Lower lobe of right lung (tissue), 2 donors: ENCODE data around the gene TOPAZ1. TPM values are rescaled to one million over a fixed set of nuclear protein-coding genes. Genes with fewer than 3 reads are reported as not detected.
A peak's percentile ranks its signal among the peaks of the same experiment; 100 is the strongest.

ENCODE experiments used
- ATAC-seq, 2 donors: fragments of 200-7000 bp; cut with Tn5 transposase; one replicate each; pipeline ENCODE4 v1.9.1; 2020 to 2022; ENCODE audit warnings: mild to moderate bottlenecking in 2 of 2, moderate library complexity in 2 of 2
- DNase-seq: peaks from one replicate; pipeline ENCODE4 v3.0.0-alpha.2; 2020
- H3K27ac ChIP-seq: fragments of 200-600 bp; one replicate; pipeline ENCODE4 v1.8.0; 2022
- H3K27me3 ChIP-seq: fragments of 200-600 bp; one replicate; pipeline ENCODE4 v1.8.0; 2022; ENCODE audit warnings: low read depth
- H3K36me3 ChIP-seq: fragments of 200-600 bp; one replicate; pipeline ENCODE4 v1.8.0; 2022; ENCODE audit warnings: mild to moderate bottlenecking
- H3K4me1 ChIP-seq: fragments of 200-600 bp; one replicate; pipeline ENCODE4 v1.8.0; 2022
- H3K4me3 ChIP-seq: fragments of 200-600 bp; one replicate; pipeline ENCODE4 v1.8.0; 2022; ENCODE audit warnings: mild to moderate bottlenecking
- H3K9me3 ChIP-seq: fragments of 200-600 bp; one replicate; pipeline ENCODE4 v1.8.0; 2022
- intact Hi-C: fragments of 100-400 bp; cut with DNase I; formaldehyde crosslinking; loops from one replicate; pipeline ENCODE4 v1.11.0; 2022
- long read RNA-seq: library from polyadenylated mRNA; unstranded; transcript quantifications from one replicate; pipeline ENCODE4 v2.0.0, GENCODE V29; 2021
- total RNA-seq: library from RNA; stranded (reverse); fragmentation: NEBNext Ultra II Directional; extraction: Animal tissue kit (Norgen Biotek cat#: 25700); gene quantifications from one replicate; pipeline ENCODE4 v1.2.1, GENCODE V29; 2021
- TF ChIP-seq, protein P1 (sequence below): fragments of 200-600 bp; IDR thresholded peaks from one replicate; pipeline ENCODE4 v1.8.0; 2022; ENCODE audit warnings: antibody characterized with exemption, mild to moderate bottlenecking
- donor health status: DM: no; HTN: yes; CAD: no; lungs with severe emphysema.

Gene TOPAZ1
- total RNA-seq: not detected
- long read RNA-seq: 0 reads

DNA sequence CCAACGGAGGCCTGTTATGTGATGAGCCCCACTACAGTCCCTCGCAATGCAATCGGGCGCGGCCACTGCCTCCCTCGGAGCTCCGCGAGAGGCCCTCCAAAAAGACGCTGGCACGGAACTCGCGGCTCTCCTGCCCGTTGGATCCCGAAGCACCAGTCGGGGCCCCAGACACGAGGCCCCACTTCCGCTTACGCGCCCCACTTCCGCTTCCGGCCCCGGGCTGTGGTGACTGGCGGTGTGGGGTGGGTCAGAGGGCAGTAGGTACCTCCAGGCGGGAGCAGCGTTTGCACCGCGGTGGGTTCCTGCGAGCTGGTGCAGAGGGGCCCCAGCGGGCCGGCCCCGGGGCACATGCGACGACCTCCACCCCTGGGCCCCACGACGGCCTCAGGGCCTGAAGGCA lies at the start of gene TOPAZ1:
TSS of gene TOPAZ1 (plus strand) at position 181 of the 400 bp plus-strand sequence. CDS start at position 349, 168 bp downstream.
- H3K36me3 ChIP-seq: no peaks in the 10 kb centered on the region
- ATAC-seq (no peak), DNase-seq (no peak)
- no peaks in the 10 kb centered on the region for H3K4me1 ChIP-seq
- TF ChIP-seq, protein P1, sequence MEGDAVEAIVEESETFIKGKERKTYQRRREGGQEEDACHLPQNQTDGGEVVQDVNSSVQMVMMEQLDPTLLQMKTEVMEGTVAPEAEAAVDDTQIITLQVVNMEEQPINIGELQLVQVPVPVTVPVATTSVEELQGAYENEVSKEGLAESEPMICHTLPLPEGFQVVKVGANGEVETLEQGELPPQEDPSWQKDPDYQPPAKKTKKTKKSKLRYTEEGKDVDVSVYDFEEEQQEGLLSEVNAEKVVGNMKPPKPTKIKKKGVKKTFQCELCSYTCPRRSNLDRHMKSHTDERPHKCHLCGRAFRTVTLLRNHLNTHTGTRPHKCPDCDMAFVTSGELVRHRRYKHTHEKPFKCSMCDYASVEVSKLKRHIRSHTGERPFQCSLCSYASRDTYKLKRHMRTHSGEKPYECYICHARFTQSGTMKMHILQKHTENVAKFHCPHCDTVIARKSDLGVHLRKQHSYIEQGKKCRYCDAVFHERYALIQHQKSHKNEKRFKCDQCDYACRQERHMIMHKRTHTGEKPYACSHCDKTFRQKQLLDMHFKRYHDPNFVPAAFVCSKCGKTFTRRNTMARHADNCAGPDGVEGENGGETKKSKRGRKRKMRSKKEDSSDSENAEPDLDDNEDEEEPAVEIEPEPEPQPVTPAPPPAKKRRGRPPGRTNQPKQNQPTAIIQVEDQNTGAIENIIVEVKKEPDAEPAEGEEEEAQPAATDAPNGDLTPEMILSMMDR: no peak
- no peak within 1 kb of the TSS for H3K27ac ChIP-seq
- H3K27me3 ChIP-seq: no peaks in the 10 kb centered on the region
- H3K4me3 ChIP-seq: no peak within 1 kb of the TSS
- intact Hi-C loops: no loop called here
- no peaks in the 10 kb centered on the region for H3K9me3 ChIP-seq

DNA sequence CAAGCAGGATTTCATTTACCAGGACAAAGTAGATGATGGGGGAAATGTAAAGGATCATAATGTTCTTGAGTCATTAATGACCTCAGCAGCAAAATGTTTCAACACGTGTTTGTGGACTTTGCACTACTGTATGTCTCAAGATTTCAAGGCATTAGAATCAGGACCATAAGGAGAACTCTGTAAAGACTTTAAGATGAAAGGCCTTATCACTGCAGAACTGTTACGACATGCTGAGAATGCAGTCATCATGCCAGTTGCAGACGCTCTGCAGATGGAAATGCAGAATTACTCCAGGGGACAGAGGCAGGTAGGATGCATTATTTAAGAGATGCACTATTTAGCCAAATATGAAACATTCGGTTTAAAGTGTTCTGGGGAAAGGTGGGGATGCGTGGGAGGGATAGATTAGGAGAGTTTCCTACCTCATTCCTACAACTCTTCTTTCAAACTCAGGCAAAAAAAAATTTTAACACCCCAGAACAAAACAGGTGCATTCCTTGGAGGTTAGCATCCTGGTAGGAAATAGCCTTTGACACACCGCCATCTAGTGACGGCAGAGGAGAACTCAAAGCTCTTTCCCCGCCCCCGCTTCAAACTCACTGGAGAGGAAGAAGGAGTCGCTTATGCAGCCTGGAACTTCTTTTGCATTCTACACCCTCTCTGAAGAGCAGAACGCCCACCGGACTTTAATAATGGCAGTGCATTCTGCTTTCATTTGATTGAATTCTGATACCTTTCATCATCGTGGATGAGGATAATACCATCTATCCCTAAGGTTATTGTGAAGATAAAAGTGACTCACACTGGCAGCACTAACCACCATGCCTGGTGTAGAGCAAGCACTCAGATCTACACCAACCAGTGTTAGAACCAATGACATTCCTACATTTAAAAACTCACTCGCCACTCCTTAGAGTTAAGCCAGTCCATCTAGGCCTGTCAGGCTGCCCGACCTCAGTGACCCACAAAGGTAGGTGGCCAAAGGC lies 43.1 kb upstream of the TOPAZ1 start:
- ATAC-seq (peak; percentile 87 to 90), DNase-seq (peak; percentile 59)
- no peak overlapping the region for H3K4me3 ChIP-seq
- TF ChIP-seq, protein P1: peak; percentile 84
- no peaks in the 10 kb centered on the region for H3K36me3 ChIP-seq
- H3K27ac ChIP-seq: no peak overlapping the region
- no peaks in the 10 kb centered on the region for H3K9me3 ChIP-seq
- intact Hi-C loops: no loop called here
- no peaks in the 10 kb centered on the region for H3K27me3 ChIP-seq
- no peaks in the 10 kb centered on the region for H3K4me1 ChIP-seq

DNA sequence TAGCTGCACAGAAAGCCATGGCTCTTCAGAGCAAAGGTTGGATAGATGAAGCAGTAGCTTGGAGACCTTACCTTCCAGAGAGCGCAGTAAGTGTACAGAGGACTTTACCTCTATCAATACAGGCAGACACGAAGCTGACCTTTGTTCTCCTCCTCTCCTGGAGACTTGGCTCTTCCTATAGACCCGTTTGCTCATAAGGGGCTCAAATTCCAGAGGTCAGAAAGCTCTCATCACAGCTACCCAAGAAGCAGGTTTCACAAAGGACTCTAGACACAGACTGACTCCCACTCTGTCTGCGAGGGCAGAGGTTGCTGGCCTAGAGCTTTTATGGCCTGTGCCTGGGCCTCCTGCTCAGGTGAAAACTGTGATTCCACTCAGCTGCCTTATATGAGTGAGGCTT lies 35.4 kb upstream of the TOPAZ1 start:
- H3K4me1 ChIP-seq: no peaks in the 10 kb centered on the region
- H3K27ac ChIP-seq: no peak overlapping the region
- no peaks in the 10 kb centered on the region for H3K9me3 ChIP-seq
- ATAC-seq (no peak), DNase-seq (no peak)
- intact Hi-C loops: no loop called here
- no peaks in the 10 kb centered on the region for H3K27me3 ChIP-seq
- TF ChIP-seq, protein P1: no peak
- H3K36me3 ChIP-seq: no peaks in the 10 kb centered on the region
- H3K4me3 ChIP-seq: no peak overlapping the region

DNA sequence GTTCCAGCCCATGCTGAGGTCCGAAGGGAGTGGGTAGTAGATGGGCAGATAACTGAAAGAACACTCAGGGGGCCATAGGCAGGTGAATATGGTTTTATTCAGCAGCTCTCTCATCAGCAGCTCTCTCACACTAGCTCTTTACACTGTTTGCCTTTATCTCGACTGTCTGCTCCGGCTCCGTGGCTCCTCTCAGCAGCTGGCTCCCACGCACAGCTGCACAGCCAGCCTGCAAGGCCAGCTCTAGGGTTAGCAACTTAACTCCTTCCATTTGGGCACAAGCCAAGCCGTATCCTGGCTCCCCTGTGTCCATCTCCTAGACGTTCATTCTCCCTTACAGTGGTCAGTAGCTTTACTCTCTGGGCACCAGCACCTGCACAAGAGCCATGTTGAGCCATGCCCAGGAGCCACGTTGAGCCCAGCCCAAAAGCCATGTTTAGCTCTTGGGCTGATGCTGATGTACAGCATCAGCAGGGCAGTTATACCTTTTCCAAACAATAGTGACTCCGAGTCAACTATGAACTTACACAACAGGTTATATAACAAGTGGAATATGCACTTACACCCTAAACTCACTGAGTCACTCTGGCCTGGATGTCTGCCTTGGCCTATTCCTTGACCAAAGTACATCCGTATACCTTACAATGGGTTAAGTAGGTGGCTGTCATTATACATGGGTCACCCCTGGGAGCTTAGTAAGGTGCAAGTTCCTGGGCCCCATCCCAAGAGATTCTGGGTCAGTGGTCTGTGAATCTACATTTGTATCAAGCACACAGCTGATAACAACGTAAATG lies 34.6 kb upstream of the TOPAZ1 start:
- DNase-seq (no peak), ATAC-seq (no peak)
- TF ChIP-seq, protein P1: no peak
- Histone ChIP-seq H3K4me3 (no peak overlapping the region), H3K27ac (no peak overlapping the region), H3K9me3 (no peaks in the 10 kb centered on the region), H3K27me3 (no peaks in the 10 kb centered on the region), H3K4me1 (no peaks in the 10 kb centered on the region), H3K36me3 (no peaks in the 10 kb centered on the region)
- intact Hi-C loops: no loop called here

DNA sequence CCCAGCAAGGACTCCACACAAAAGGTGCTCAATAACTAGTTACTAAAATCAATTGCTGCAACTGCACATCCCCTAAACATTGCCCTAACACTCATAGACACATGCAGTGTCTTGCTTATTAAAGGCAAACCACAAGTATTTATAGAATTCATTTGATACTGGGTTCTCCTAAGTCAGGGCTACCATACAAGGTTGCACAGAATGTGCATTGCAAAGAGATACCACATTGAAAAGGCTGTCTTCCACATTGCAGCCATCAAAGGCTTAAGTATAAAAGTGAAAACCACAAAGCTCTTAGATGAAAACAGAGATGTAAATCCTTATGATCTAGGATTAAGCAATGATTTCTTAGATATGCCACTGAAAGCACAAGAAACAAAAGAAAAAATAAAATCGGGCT lies 33.6 kb upstream of the TOPAZ1 start:
- Histone ChIP-seq H3K4me1 (no peaks in the 10 kb centered on the region), H3K4me3 (no peak overlapping the region), H3K27me3 (no peaks in the 10 kb centered on the region), H3K36me3 (no peaks in the 10 kb centered on the region), H3K9me3 (no peaks in the 10 kb centered on the region), H3K27ac (no peak overlapping the region)
- no peak for ATAC-seq
- intact Hi-C loops: no loop called here
- no peak for DNase-seq
- TF ChIP-seq, protein P1: no peak
